Measurements from ENCODE around the gene AURKAIP1.

The AURKAIP1 gene

DNA sequence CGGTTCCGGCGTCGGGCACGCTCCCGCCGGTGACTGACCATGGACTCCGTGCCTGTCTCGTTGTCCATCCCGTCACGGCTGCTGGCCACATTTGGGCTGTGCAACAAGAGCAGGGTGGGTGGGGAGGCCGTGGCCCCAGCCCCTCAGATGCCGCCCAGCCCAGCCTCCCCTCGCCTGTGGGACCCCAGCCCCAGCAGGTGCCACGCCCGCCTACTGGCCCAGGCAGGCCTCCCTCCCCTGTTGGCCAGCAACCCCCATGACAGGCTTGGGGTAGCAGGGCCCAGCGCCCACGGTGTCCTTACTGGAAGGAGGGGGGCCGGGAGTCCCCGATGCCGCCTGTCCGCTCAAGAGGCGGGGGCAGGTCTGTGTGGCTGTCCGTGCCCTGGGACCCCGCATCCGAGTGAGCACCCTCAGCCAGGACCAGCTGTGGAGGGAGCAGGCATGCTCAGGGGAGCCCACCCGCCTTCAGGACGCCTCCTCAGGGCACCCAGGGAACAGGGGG, 32.9 kb downstream of the AURKAIP1 start:
- no peaks in the 10 kb centered on the region for H3K4me1 ChIP-seq (ENCODE audit: low read depth, poor library complexity, severe bottlenecking)
- H3K4me2 ChIP-seq = no peak overlapping the region
- H3K79me2 ChIP-seq (ENCODE audit: insufficient read depth, low read depth) = no peaks in the 10 kb centered on the region
- no peak overlapping the region for H3K4me3 ChIP-seq (IDR thresholded peaks at IDR 0.05; ENCODE audit: insufficient read depth, low read depth, low read length)
- H3K9ac ChIP-seq = no peak overlapping the region
- H3K27me3 ChIP-seq (ENCODE audit: insufficient read depth, low read depth) = no peaks in the 10 kb centered on the region
- TF ChIP-seq, protein P1, sequence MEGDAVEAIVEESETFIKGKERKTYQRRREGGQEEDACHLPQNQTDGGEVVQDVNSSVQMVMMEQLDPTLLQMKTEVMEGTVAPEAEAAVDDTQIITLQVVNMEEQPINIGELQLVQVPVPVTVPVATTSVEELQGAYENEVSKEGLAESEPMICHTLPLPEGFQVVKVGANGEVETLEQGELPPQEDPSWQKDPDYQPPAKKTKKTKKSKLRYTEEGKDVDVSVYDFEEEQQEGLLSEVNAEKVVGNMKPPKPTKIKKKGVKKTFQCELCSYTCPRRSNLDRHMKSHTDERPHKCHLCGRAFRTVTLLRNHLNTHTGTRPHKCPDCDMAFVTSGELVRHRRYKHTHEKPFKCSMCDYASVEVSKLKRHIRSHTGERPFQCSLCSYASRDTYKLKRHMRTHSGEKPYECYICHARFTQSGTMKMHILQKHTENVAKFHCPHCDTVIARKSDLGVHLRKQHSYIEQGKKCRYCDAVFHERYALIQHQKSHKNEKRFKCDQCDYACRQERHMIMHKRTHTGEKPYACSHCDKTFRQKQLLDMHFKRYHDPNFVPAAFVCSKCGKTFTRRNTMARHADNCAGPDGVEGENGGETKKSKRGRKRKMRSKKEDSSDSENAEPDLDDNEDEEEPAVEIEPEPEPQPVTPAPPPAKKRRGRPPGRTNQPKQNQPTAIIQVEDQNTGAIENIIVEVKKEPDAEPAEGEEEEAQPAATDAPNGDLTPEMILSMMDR (conservative IDR thresholded peaks at IDR 0.05; ENCODE audit: low read depth, low read length) = no peak
- no peak overlapping the region for H3K27ac ChIP-seq
- H2AFZ ChIP-seq (ENCODE audit: low read depth) = no peak overlapping the region
- H3K36me3 ChIP-seq (ENCODE audit: insufficient read depth) = no peaks in the 10 kb centered on the region
- no peaks in the 10 kb centered on the region for H4K20me1 ChIP-seq (ENCODE audit: insufficient read depth)

GRCh38 chr1:1341549-1342021, 33.4 kb downstream of the AURKAIP1 start:
- Histone ChIP-seq H3K4me3 (IDR thresholded peaks at IDR 0.05; ENCODE audit: insufficient read depth, low read depth, low read length) (no peak overlapping the region), H3K36me3 (ENCODE audit: insufficient read depth) (no peaks in the 10 kb centered on the region), H2AFZ (ENCODE audit: low read depth) (no peak overlapping the region), H4K20me1 (ENCODE audit: insufficient read depth) (no peaks in the 10 kb centered on the region), H3K4me1 (ENCODE audit: low read depth, poor library complexity, severe bottlenecking) (no peaks in the 10 kb centered on the region), H3K27me3 (ENCODE audit: insufficient read depth, low read depth) (no peaks in the 10 kb centered on the region), H3K79me2 (ENCODE audit: insufficient read depth, low read depth) (no peaks in the 10 kb centered on the region), H3K4me2 (no peak overlapping the region), H3K27ac (no peak overlapping the region), H3K9ac (no peak overlapping the region)
- TF ChIP-seq, protein P1 (conservative IDR thresholded peaks at IDR 0.05; ENCODE audit: low read depth, low read length) = no peak

DNA sequence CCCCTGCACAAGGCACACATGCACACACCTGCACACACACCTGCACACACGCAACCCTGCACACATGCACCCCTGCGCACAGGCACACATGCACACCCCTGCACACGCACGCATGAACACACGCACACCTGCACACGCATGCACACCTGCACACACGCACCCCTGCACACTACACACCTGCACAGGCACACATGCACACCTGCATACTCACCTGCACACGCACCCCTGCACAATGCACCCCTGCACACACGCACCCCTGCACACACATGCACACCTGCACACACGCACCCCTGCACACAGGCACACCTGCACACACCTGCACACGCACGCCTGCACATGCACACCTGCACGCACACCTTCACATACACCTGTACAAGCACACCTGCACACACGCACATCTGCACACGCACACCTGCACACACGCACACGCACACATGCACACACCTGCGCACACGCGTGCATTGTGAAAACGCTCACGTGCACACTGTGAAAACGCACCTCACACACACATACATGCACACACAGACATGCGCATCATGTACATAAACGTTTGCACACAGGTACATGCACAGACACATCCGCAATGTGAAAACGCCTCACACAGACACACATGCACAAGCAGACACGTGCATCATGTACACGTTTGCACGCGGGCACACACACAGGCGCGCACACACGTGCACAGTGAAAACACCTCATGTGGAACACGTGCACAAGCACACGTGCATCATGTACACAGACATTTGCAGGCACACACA, 34.0 kb downstream of the AURKAIP1 start:
- no peak overlapping the region for H3K27ac ChIP-seq
- H3K79me2 ChIP-seq (ENCODE audit: insufficient read depth, low read depth) = no peaks in the 10 kb centered on the region
- no peak overlapping the region for H2AFZ ChIP-seq (ENCODE audit: low read depth)
- no peaks in the 10 kb centered on the region for H3K27me3 ChIP-seq (ENCODE audit: insufficient read depth, low read depth)
- no peaks in the 10 kb centered on the region for H4K20me1 ChIP-seq (ENCODE audit: insufficient read depth)
- TF ChIP-seq, protein P1 (conservative IDR thresholded peaks at IDR 0.05; ENCODE audit: low read depth, low read length) = no peak
- H3K4me2 ChIP-seq = no peak overlapping the region
- H3K4me1 ChIP-seq (ENCODE audit: low read depth, poor library complexity, severe bottlenecking) = no peaks in the 10 kb centered on the region
- H3K9ac ChIP-seq = no peak overlapping the region
- no peaks in the 10 kb centered on the region for H3K36me3 ChIP-seq (ENCODE audit: insufficient read depth)
- H3K4me3 ChIP-seq (IDR thresholded peaks at IDR 0.05; ENCODE audit: insufficient read depth, low read depth, low read length) = no peak overlapping the region

- no peak overlapping the region for H3K9ac ChIP-seq
- no peaks in the 10 kb centered on the region for H3K27me3 ChIP-seq (ENCODE audit: insufficient read depth, low read depth)
- H4K20me1 ChIP-seq (ENCODE audit: insufficient read depth) = no peaks in the 10 kb centered on the region
- H3K4me2 ChIP-seq = no peak overlapping the region
- no peaks in the 10 kb centered on the region for H3K79me2 ChIP-seq (ENCODE audit: insufficient read depth, low read depth)
- TF ChIP-seq, protein P1 (conservative IDR thresholded peaks at IDR 0.05; ENCODE audit: low read depth, low read length) = no peak
- H3K4me3 ChIP-seq (IDR thresholded peaks at IDR 0.05; ENCODE audit: insufficient read depth, low read depth, low read length) = no peak overlapping the region
- H3K4me1 ChIP-seq (ENCODE audit: low read depth, poor library complexity, severe bottlenecking) = no peaks in the 10 kb centered on the region
- H2AFZ ChIP-seq (ENCODE audit: low read depth) = no peak overlapping the region
- H3K36me3 ChIP-seq (ENCODE audit: insufficient read depth) = no peaks in the 10 kb centered on the region
- H3K27ac ChIP-seq = no peak overlapping the region
Measured at GRCh38 chr1:1340185-1340584, 34.8 kb downstream of the AURKAIP1 start.

Data from KMS-11 (cell line).